HG03135 (cell line): ENCODE measurements around the gene C1QL1.

Source experiments
- ATAC-seq: cut with Tn5 transposase; IDR thresholded peaks from one replicate; pipeline ENCODE4 v1.9.1; 2021; ENCODE audit warnings: mild to moderate bottlenecking, moderate library complexity; ENCODE audit not compliant: unreplicated experiment

The C1QL1 gene

GRCh38 chr17:44968225-44969143 is at the start of gene C1QL1:
TSS of gene C1QL1 (minus strand) at chr17:44968303. CDS start at chr17:44968048, 255 bp downstream.
- ATAC-seq: peak; percentile 84

GRCh38 chr17:45016823-45017222 is 48.7 kb upstream of the C1QL1 start:
- ATAC-seq: no peak

GRCh38 chr17:45016237-45016636 is 48.1 kb upstream of the C1QL1 start:
- ATAC-seq: no peak

GRCh38 chr17:45013021-45013997 is 45.2 kb upstream of the C1QL1 start:
- ATAC-seq: no peak

- no peak for ATAC-seq
Measured at GRCh38 chr17:45011767-45012166, 43.7 kb upstream of the C1QL1 start.

GRCh38 chr17:45009676-45010467 is 41.8 kb upstream of the C1QL1 start:
- no peak for ATAC-seq

GRCh38 chr17:45008216-45008615 is 40.1 kb upstream of the C1QL1 start:
- no peak for ATAC-seq

- ATAC-seq: no peak
Measured at GRCh38 chr17:45006927-45007461, 38.9 kb upstream of the C1QL1 start.

GRCh38 chr17:45005700-45006099 is 37.6 kb upstream of the C1QL1 start:
- no peak for ATAC-seq

- no peak for ATAC-seq
Measured at GRCh38 chr17:45004388-45004787, 36.3 kb upstream of the C1QL1 start.

GRCh38 chr17:45003877-45004276 is 35.8 kb upstream of the C1QL1 start:
- ATAC-seq: no peak

GRCh38 chr17:45001310-45001709 is 33.2 kb upstream of the C1QL1 start:
- ATAC-seq: no peak

- no peak for ATAC-seq
Measured at GRCh38 chr17:44999433-44999832, 31.3 kb upstream of the C1QL1 start.

- no peak for ATAC-seq
Measured at GRCh38 chr17:44998646-44999045, 30.5 kb upstream of the C1QL1 start.

GRCh38 chr17:44997733-44998520 is 29.8 kb upstream of the C1QL1 start:
- ATAC-seq: no peak

- no peak for ATAC-seq
Measured at GRCh38 chr17:44996304-44996703, 28.2 kb upstream of the C1QL1 start.

GRCh38 chr17:44995436-44996001 is 27.4 kb upstream of the C1QL1 start:
- no peak for ATAC-seq

GRCh38 chr17:44992242-44992939 is 24.3 kb upstream of the C1QL1 start:
- ATAC-seq: no peak

- ATAC-seq: no peak
Measured at GRCh38 chr17:44990994-44991393, 22.9 kb upstream of the C1QL1 start.
